MCF 10A (cell line): ENCODE measurements around the gene TBX1. TPM values are rescaled to one million over a fixed set of nuclear protein-coding genes. Genes with fewer than 3 reads are reported as not detected.

Source experiments
- BruUV-seq: library from RNA; stranded (reverse); fragments of 400-500 nt; replicated peaks from 2 replicates; lab custom pipeline; 2021; lab: Mats Ljungman, UMichigan
- CTCF ChIA-PET: fragments of 300-600 bp; sonication (Branson Sonifier 250); formaldehyde crosslinking; extraction: SDS; loops from one replicate; lab custom pipeline; 2021; ENCODE audit warnings: antibody characterized with exemption, inconsistent platforms; lab: Yijun Ruan, JAX
- POLR2A ChIA-PET: fragments of 300-600, 350-650 bp; sonication (Branson Sonifier 250); formaldehyde crosslinking; extraction: SDS; loops from one replicate; lab custom pipeline; 2020; ENCODE audit warnings: antibody characterized with exemption, inconsistent platforms; lab: Yijun Ruan, JAX
- DNase-seq: peaks from one replicate; pipeline ENCODE4 v3.0.0-alpha.2; 2018; ENCODE audit not compliant: unreplicated experiment
- H3K27ac Mint-ChIP-seq: one replicate; pipeline ENCODE4 v1.8.0; 2022; ENCODE audit warnings: mild to moderate bottlenecking, low read depth, mixed read lengths; ENCODE audit not compliant: unreplicated experiment
- H3K27me3 Mint-ChIP-seq: one replicate; pipeline ENCODE4 v1.8.0; 2022; ENCODE audit warnings: mixed read lengths; ENCODE audit not compliant: insufficient read depth, unreplicated experiment
- H3K36me3 Mint-ChIP-seq: one replicate; pipeline ENCODE4 v1.8.0; 2022; ENCODE audit warnings: mild to moderate bottlenecking, moderate library complexity, mixed read lengths; ENCODE audit not compliant: insufficient read depth, unreplicated experiment
- H3K4me1 Mint-ChIP-seq: one replicate; pipeline ENCODE4 v1.8.0; 2022; ENCODE audit warnings: mixed read lengths; ENCODE audit not compliant: insufficient read depth, unreplicated experiment
- H3K4me3 Mint-ChIP-seq: one replicate; pipeline ENCODE4 v1.8.0; 2022; ENCODE audit warnings: mild to moderate bottlenecking, moderate library complexity, mixed read lengths; ENCODE audit not compliant: unreplicated experiment
- H3K9me3 Mint-ChIP-seq: one replicate; pipeline ENCODE4 v1.8.0; 2022; ENCODE audit warnings: mixed read lengths; ENCODE audit not compliant: unreplicated experiment
- intact Hi-C: fragments of 100-400 bp; cut with micrococcal nuclease; formaldehyde crosslinking; loops from 2 replicates; pipeline ENCODE4 v1.14.1; 2022
- total RNA-seq: library from RNA; stranded (reverse); gene quantifications from 2 replicates; pipeline ENCODE4 v1.2.3, GENCODE V29; 2022
- TF ChIP-seq, protein P1 (sequence below): fragments of 200-600 bp; IDR thresholded peaks from one replicate; pipeline ENCODE4 v1.8.0; 2022; ENCODE audit warnings: antibody characterized with exemption, mild to moderate bottlenecking; ENCODE audit not compliant: unreplicated experiment

Gene TBX1
- total RNA-seq, 1 experiment from 2014 or later, result not detected

DNA sequence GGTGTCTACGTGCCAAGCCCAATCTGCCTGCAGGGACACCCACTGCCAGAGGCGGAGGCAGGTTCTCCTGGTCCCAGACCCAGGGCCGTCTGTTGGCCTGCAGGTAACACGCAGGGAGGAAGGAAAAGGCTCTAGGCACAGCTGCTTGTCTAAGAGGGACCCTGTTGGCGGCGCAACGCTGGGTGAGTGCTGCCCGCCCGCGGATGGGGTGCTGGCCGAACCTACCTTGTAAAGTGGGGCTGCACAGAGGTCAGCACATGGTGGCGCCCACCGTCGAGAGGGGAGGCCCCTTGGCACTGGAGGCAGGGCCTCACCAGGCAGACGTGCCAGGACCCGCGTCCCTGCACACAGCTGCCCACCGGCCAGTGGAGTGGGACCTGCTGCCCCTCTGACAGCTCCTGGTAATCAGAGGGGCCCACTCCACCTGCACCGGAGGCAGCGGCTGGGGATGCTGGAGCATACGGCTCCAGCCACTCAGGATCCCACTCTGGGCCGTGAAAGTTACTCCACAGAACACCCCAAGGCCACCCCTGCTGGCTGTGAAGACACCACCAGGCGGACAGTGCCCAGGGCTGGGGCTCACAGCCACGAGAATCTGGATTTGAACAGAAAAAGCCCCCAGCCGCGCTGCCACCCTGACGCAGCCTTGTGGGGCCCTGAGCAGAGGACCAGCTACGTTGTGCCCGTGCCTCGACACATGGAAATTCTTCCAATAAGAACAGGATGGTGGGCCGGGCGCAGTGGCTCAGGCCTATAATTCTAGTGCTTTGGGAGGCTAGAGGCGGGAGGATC lies 24.0 kb downstream of the TBX1 start:
- intact Hi-C loops, result no loop called here
- H3K9me3 Mint-ChIP-seq, result no peaks in the 10 kb centered on the region
- no peak for DNase-seq
- peaks cover 6% of the 10 kb centered on the region for H3K36me3 Mint-ChIP-seq
- ChIA-PET CTCF (no interaction called here), POLR2A (interaction anchor here (0.7 kb wide), 1 partner anchor 70 kb away, joined by 3 read pairs; the partner anchor contains the start of genes GNB1L and RTL10)
- TF ChIP-seq, protein P1, sequence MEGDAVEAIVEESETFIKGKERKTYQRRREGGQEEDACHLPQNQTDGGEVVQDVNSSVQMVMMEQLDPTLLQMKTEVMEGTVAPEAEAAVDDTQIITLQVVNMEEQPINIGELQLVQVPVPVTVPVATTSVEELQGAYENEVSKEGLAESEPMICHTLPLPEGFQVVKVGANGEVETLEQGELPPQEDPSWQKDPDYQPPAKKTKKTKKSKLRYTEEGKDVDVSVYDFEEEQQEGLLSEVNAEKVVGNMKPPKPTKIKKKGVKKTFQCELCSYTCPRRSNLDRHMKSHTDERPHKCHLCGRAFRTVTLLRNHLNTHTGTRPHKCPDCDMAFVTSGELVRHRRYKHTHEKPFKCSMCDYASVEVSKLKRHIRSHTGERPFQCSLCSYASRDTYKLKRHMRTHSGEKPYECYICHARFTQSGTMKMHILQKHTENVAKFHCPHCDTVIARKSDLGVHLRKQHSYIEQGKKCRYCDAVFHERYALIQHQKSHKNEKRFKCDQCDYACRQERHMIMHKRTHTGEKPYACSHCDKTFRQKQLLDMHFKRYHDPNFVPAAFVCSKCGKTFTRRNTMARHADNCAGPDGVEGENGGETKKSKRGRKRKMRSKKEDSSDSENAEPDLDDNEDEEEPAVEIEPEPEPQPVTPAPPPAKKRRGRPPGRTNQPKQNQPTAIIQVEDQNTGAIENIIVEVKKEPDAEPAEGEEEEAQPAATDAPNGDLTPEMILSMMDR, result no peak
- no peak overlapping the region for H3K27ac Mint-ChIP-seq
- BruUV-seq, result no TSS peak
- H3K4me1 Mint-ChIP-seq, result peaks cover 5% of the 10 kb centered on the region
- H3K27me3 Mint-ChIP-seq, result no peaks in the 10 kb centered on the region
- no peak overlapping the region for H3K4me3 Mint-ChIP-seq

DNA sequence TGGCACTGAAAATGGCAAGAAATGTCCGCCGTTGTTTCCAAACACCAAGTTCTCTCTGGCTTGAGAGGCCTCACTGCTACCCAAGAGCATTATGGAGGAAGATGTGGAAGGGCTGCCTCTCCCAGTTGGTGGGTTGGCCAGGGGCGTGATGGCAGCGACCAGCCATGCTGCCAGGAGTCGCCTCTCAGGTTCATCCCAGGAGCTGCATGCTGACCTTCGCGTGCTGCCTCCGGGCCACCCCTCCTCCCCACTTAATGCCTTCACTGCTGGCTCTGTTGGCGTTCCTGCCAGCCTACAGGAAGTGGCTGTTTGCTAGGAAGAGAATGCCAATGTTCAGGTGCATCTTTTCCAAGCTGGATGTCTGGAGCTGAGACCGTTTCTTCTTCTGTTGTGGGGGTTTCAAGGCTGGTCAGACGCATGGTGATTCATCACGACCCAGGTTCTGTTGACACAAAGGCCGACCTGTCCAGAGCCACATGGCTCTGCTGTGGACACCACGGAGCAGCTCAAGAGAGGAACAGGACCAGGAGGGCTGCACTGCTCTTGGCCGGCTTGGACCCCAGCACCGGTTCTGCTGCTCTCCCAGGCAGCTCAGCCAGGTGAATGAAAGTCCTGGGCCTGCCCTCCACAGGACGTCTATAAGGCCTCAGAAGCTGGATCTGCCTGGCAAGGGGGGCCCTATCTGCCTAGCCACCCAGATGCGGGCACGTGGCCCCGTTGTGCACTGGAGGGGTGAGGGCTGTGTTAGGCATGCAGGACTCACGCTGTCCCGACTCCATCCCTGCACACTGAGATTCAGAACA lies 25.1 kb downstream of the TBX1 start:
- POLR2A ChIA-PET, result no interaction called here
- H3K4me3 Mint-ChIP-seq, result no peak overlapping the region
- H3K36me3 Mint-ChIP-seq, result no peaks in the 10 kb centered on the region
- CTCF ChIA-PET, result no interaction called here
- DNase-seq, result no peak
- no peaks in the 10 kb centered on the region for H3K9me3 Mint-ChIP-seq
- TF ChIP-seq, protein P1, result no peak
- H3K27ac Mint-ChIP-seq, result no peak overlapping the region
- intact Hi-C loops, result no loop called here
- no TSS peak for BruUV-seq
- H3K4me1 Mint-ChIP-seq, result no peaks in the 10 kb centered on the region
- H3K27me3 Mint-ChIP-seq, result no peaks in the 10 kb centered on the region

DNA sequence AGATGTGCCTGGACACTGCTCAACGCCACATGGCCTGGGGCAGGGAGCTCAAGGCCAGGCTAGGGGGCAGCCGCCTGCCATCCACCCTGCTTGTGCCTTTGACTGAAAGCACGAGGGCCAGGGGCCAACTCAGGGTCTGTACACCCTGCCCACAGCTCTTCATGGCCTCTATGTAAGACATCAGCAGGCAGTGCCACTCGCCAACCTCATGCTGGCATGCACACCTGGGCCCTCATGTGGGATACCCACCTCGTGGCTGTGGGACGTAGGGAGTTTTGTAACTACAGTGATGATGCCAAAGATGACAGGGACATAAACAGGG lies 25.6 kb downstream of the TBX1 start:
- no peaks in the 10 kb centered on the region for H3K4me1 Mint-ChIP-seq
- POLR2A ChIA-PET, result no interaction called here
- no TSS peak for BruUV-seq
- intact Hi-C loops, result no loop called here
- H3K36me3 Mint-ChIP-seq, result no peaks in the 10 kb centered on the region
- no peak overlapping the region for H3K4me3 Mint-ChIP-seq
- TF ChIP-seq, protein P1, result no peak
- no peak overlapping the region for H3K27ac Mint-ChIP-seq
- H3K27me3 Mint-ChIP-seq, result no peaks in the 10 kb centered on the region
- H3K9me3 Mint-ChIP-seq, result no peaks in the 10 kb centered on the region
- CTCF ChIA-PET, result interaction anchor here (0.6 kb wide), 1 partner anchor 9 kb away, joined by 3 read pairs; no protein-coding TSS in a partner anchor
- no peak for DNase-seq
